SH-SY5Y (cell line): Measurements from ENCODE around the gene TEKT3.

Experiments
- GATA2 ChIP-seq: IDR thresholded peaks from 2 replicates; pipeline ENCODE4 v1.6.1; 2011; ENCODE audit warnings: mild to moderate bottlenecking, low read depth, low read length
- GATA3 ChIP-seq: IDR thresholded peaks from 2 replicates; pipeline ENCODE4 v1.6.1; 2011; ENCODE audit warnings: low read depth, mild to moderate bottlenecking, low read length, moderate library complexity

DNA sequence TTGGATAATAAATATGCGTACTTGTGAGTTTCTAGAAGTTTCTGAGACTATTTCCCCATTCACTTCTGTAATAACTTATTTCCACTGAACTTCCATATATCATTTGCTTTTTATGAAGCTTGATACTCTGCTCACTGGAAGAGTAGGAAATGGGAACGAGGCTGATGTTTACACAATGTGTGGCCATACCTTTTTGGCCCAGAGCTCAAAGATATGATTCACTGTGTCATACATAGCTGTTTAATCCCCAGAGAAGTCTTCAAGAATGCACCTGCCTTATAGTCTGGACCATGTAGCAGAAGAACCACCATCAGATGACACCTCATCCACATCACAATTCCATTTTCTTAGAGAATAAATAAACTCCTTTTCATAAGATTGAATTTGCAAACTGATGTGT is 40.3 kb upstream of the TEKT3 start:
- no peak for TF ChIP-seq GATA3
- TF ChIP-seq GATA2 = no peak
